Calu3 (cell line): ENCODE results near the gene KLHDC8B. TPM values are rescaled to one million over a fixed set of nuclear protein-coding genes. Genes with fewer than 3 reads are reported as not detected.
A peak's percentile ranks its signal among the peaks of the same experiment; 100 is the strongest.

ENCODE experiments used
- BruUV-seq: library from RNA; stranded (reverse); fragments of 400-500 nt; replicated peaks from 2 replicates; lab custom pipeline; 2021; lab: Mats Ljungman, UMichigan
- CTCF ChIA-PET: fragments of 300-600 bp; sonication (Branson Sonifier 250); formaldehyde crosslinking; loops from one replicate; lab custom pipeline; 2022; ENCODE audit warnings: antibody characterized with exemption; lab: Charles Lee
- DNase-seq: peaks from one replicate; pipeline ENCODE4 v3.0.0; 2022
- H3K27ac Mint-ChIP-seq: one replicate; pipeline ENCODE4 v1.8.0; 2022; ENCODE audit warnings: mixed read lengths; ENCODE audit not compliant: unreplicated experiment
- H3K27me3 Mint-ChIP-seq: one replicate; pipeline ENCODE4 v1.8.0; 2022; ENCODE audit warnings: mixed read lengths; ENCODE audit not compliant: unreplicated experiment
- H3K36me3 Mint-ChIP-seq: one replicate; pipeline ENCODE4 v1.8.0; 2022; ENCODE audit warnings: mild to moderate bottlenecking, moderate library complexity, mixed read lengths; ENCODE audit not compliant: insufficient read depth, unreplicated experiment
- H3K4me1 Mint-ChIP-seq: one replicate; pipeline ENCODE4 v1.8.0; 2022; ENCODE audit warnings: mild to moderate bottlenecking, low read depth, mixed read lengths; ENCODE audit not compliant: unreplicated experiment
- H3K4me3 Mint-ChIP-seq: one replicate; pipeline ENCODE4 v1.8.0; 2022; ENCODE audit warnings: mild to moderate bottlenecking, low read depth, moderate library complexity, mixed read lengths; ENCODE audit not compliant: unreplicated experiment
- H3K9me3 Mint-ChIP-seq: one replicate; pipeline ENCODE4 v1.8.0; 2022; ENCODE audit warnings: low read depth, mixed read lengths; ENCODE audit not compliant: unreplicated experiment
- CTCF ChIP-seq: fragments of 200-600 bp; IDR thresholded peaks from one replicate; pipeline ENCODE4 v1.8.0; 2022; ENCODE audit warnings: antibody characterized with exemption; ENCODE audit not compliant: unreplicated experiment
- intact Hi-C: fragments of 100-400 bp; cut with micrococcal nuclease; formaldehyde crosslinking; loops from one replicate; pipeline ENCODE4 v1.10.0; 2022; ENCODE audit not compliant: unreplicated experiment
- total RNA-seq: library from RNA; stranded (reverse); gene quantifications from 2 replicates; pipeline ENCODE4 v1.2.3, GENCODE V29; 2022

The KLHDC8B gene
- total RNA-seq, 1 experiment from 2014 or later: 5.4 TPM

GRCh38 chr3:49123687-49124086 lies 47.7 kb upstream of the KLHDC8B start:
- H3K36me3 Mint-ChIP-seq: peaks cover 38% of the 10 kb centered on the region
- peaks cover 7% of the 10 kb centered on the region for H3K4me1 Mint-ChIP-seq
- no peak for DNase-seq
- intact Hi-C loops: no loop called here
- no peaks in the 10 kb centered on the region for H3K27me3 Mint-ChIP-seq
- H3K4me3 Mint-ChIP-seq: no peak overlapping the region
- no peak for TF ChIP-seq CTCF
- no TSS peak for BruUV-seq
- H3K27ac Mint-ChIP-seq: no peak overlapping the region
- CTCF ChIA-PET: no interaction called here
- H3K9me3 Mint-ChIP-seq: no peaks in the 10 kb centered on the region

GRCh38 chr3:49124203-49124602 lies 47.2 kb upstream of the KLHDC8B start:
- Mint-ChIP-seq H3K9me3 (no peaks in the 10 kb centered on the region), H3K4me3 (no peak overlapping the region), H3K27ac (no peak overlapping the region), H3K4me1 (peaks cover 2% of the 10 kb centered on the region), H3K36me3 (peaks cover 41% of the 10 kb centered on the region), H3K27me3 (no peaks in the 10 kb centered on the region)
- CTCF ChIA-PET: no interaction called here
- BruUV-seq: no TSS peak
- intact Hi-C loops: no loop called here
- TF ChIP-seq CTCF: no peak
- DNase-seq: no peak

GRCh38 chr3:49124991-49125670 lies 46.3 kb upstream of the KLHDC8B start:
- peaks cover 37% of the 10 kb centered on the region for H3K36me3 Mint-ChIP-seq
- no peak overlapping the region for H3K27ac Mint-ChIP-seq
- no peaks in the 10 kb centered on the region for H3K9me3 Mint-ChIP-seq
- DNase-seq: no peak
- H3K4me3 Mint-ChIP-seq: no peak overlapping the region
- TF ChIP-seq CTCF: no peak
- CTCF ChIA-PET: no interaction called here
- H3K4me1 Mint-ChIP-seq: no peaks in the 10 kb centered on the region
- no peaks in the 10 kb centered on the region for H3K27me3 Mint-ChIP-seq
- intact Hi-C loops: no loop called here
- no TSS peak for BruUV-seq

GRCh38 chr3:49131040-49131439 lies 40.4 kb upstream of the KLHDC8B start:
- DNase-seq: no peak
- BruUV-seq: no TSS peak
- CTCF ChIA-PET: no interaction called here
- intact Hi-C loops: no loop called here
- no peak for TF ChIP-seq CTCF
- H3K27ac Mint-ChIP-seq: no peak overlapping the region
- no peaks in the 10 kb centered on the region for H3K9me3 Mint-ChIP-seq
- H3K4me3 Mint-ChIP-seq: peak overlapping the region; percentile 81
- H3K27me3 Mint-ChIP-seq: no peaks in the 10 kb centered on the region
- peaks cover 24% of the 10 kb centered on the region for H3K4me1 Mint-ChIP-seq
- H3K36me3 Mint-ChIP-seq: peaks cover 42% of the 10 kb centered on the region
